H9 (cell line): Measurements from ENCODE around the gene STMN1. TPM values are rescaled to one million over a fixed set of nuclear protein-coding genes. Genes with fewer than 3 reads are reported as not detected.

Experiments used
- DNase-seq: peaks from one replicate; pipeline ENCODE4 v3.0.0-alpha.2; 2017
- H2AFZ ChIP-seq: one replicate; pipeline ENCODE4 v1.6.1; 2013; ENCODE audit warnings: mild to moderate bottlenecking, low read length, control low read depth, moderate library complexity
- H2AK5ac ChIP-seq: 2 replicates; pipeline ENCODE4 v1.6.1; 2013; ENCODE audit warnings: low read length, control low read depth, mixed read lengths; ENCODE audit not compliant: insufficient read length
- H2BK120ac ChIP-seq: one replicate; pipeline ENCODE4 v1.6.1; 2013; ENCODE audit warnings: low read depth, mild to moderate bottlenecking, low read length, control low read depth, inconsistent platforms; ENCODE audit not compliant: poor library complexity, severe bottlenecking
- H2BK12ac ChIP-seq: 2 replicates; pipeline ENCODE4 v1.6.1; 2013; ENCODE audit warnings: low read length, control low read depth, mixed read lengths, low read depth; ENCODE audit not compliant: insufficient read length
- H2BK15ac ChIP-seq: 2 replicates; pipeline ENCODE4 v1.6.1; 2013; ENCODE audit warnings: low read depth, low read length, control low read depth
- H2BK20ac ChIP-seq: one replicate; pipeline ENCODE4 v1.6.1; 2013; ENCODE audit warnings: low read depth, mild to moderate bottlenecking, low read length, control low read depth, inconsistent platforms; ENCODE audit not compliant: poor library complexity, severe bottlenecking
- H2BK5ac ChIP-seq: 2 replicates; pipeline ENCODE4 v1.6.1; 2013; ENCODE audit warnings: low read length, control low read depth, mixed read lengths; ENCODE audit not compliant: insufficient read length
- H3K14ac ChIP-seq: 2 replicates; pipeline ENCODE4 v1.6.1; 2013; ENCODE audit warnings: low read length, control low read depth; ENCODE audit not compliant: insufficient read depth
- H3K18ac ChIP-seq: 2 replicates; pipeline ENCODE4 v1.6.1; 2013; ENCODE audit warnings: low read depth, mild to moderate bottlenecking, mixed read lengths, low read length, control low read depth; ENCODE audit not compliant: insufficient read length
- H3K23ac ChIP-seq: 2 replicates; pipeline ENCODE4 v1.6.1; 2013; ENCODE audit warnings: low read length, control low read depth, mixed read lengths, low read depth; ENCODE audit not compliant: insufficient read length
- H3K23me2 ChIP-seq: 2 replicates; pipeline ENCODE4 v1.6.1; 2013; ENCODE audit warnings: low read depth, mild to moderate bottlenecking, mixed read lengths, low read length, control low read depth; ENCODE audit not compliant: insufficient read length, poor library complexity, severe bottlenecking
- H3K27ac ChIP-seq: 2 replicates; pipeline ENCODE4 v1.5.1; 2013; ENCODE audit warnings: low read length, control low read depth, mixed read lengths, low read depth; ENCODE audit not compliant: insufficient read length
- H3K27me3 ChIP-seq: 2 replicates; pipeline ENCODE4 v1.6.1; 2013; ENCODE audit warnings: low read length, control low read depth, inconsistent platforms; ENCODE audit not compliant: insufficient read depth
- H3K4ac ChIP-seq: 2 replicates; pipeline ENCODE4 v1.6.1; 2013; ENCODE audit warnings: low read depth, mild to moderate bottlenecking, control low read depth, inconsistent platforms, low read length, moderate library complexity
- H3K4me1 ChIP-seq: 2 replicates; pipeline ENCODE4 v1.6.1; 2013; ENCODE audit warnings: low read length, control low read depth, inconsistent platforms; ENCODE audit not compliant: insufficient read depth
- H3K4me2 ChIP-seq: 2 replicates; pipeline ENCODE4 v1.6.1; 2013; ENCODE audit warnings: low read length, control low read depth, mixed read lengths; ENCODE audit not compliant: insufficient read length, insufficient read depth
- H3K56ac ChIP-seq: 2 replicates; pipeline ENCODE4 v1.6.1; 2013; ENCODE audit warnings: low read depth, mild to moderate bottlenecking, mixed read lengths, low read length, control low read depth; ENCODE audit not compliant: insufficient read length
- H3K79me1 ChIP-seq: 2 replicates; pipeline ENCODE4 v1.6.1; 2013; ENCODE audit warnings: low read depth, mild to moderate bottlenecking, moderate library complexity, low read length, control low read depth, inconsistent platforms; ENCODE audit not compliant: insufficient read depth, poor library complexity, severe bottlenecking
- H3K79me2 ChIP-seq: 2 replicates; pipeline ENCODE4 v1.6.1; 2013; ENCODE audit warnings: low read length, control low read depth, inconsistent platforms; ENCODE audit not compliant: insufficient read depth
- H3K9ac ChIP-seq: 2 replicates; pipeline ENCODE4 v1.6.1; 2013; ENCODE audit warnings: low read length, control low read depth, mixed read lengths; ENCODE audit not compliant: insufficient read length; ENCODE audit errors: extremely low read depth
- H3K9me3 ChIP-seq: one replicate; pipeline ENCODE4 v1.6.1; 2013; ENCODE audit warnings: low read depth, low read length, inconsistent platforms; ENCODE audit not compliant: control insufficient read depth
- H3T11ph ChIP-seq: one replicate; pipeline ENCODE4 v1.6.1; 2013; ENCODE audit warnings: mild to moderate bottlenecking, low read length, control low read depth, inconsistent platforms
- H4K20me1 ChIP-seq: one replicate; pipeline ENCODE4 v1.6.1; 2013; ENCODE audit not compliant: control insufficient read depth, insufficient read length, insufficient read depth
- H4K5ac ChIP-seq: 2 replicates; pipeline ENCODE4 v1.6.1; 2013; ENCODE audit warnings: low read depth, mild to moderate bottlenecking, mixed read lengths, low read length, control low read depth; ENCODE audit not compliant: insufficient read length
- H4K8ac ChIP-seq: replicated peaks from 2 replicates; pipeline ENCODE4 v1.6.1; 2013; ENCODE audit warnings: low read length, control low read depth, mixed read lengths, low read depth; ENCODE audit not compliant: insufficient read length
- H4K91ac ChIP-seq: 2 replicates; pipeline ENCODE4 v1.6.1; 2013; ENCODE audit warnings: low read depth, mild to moderate bottlenecking, moderate library complexity, mixed read lengths, low read length, control low read depth; ENCODE audit not compliant: insufficient read length
- H3K27ac Mint-ChIP-seq, 3 experiments: 2 replicates in 2 of 3; 3 replicates in 1 of 3; pipeline ENCODE4 v1.8.0; 2020 to 2021; ENCODE audit warnings: mixed read lengths in 3 of 3, mild to moderate bottlenecking in 1 of 3, moderate library complexity in 1 of 3
- H3K27me3 Mint-ChIP-seq: 2 replicates; pipeline ENCODE4 v1.8.0; 2021; ENCODE audit warnings: low read depth, mild to moderate bottlenecking, moderate library complexity, mixed read lengths
- H3K36me3 Mint-ChIP-seq, 3 experiments: 2 replicates in 2 of 3; 3 replicates in 1 of 3; pipeline ENCODE4 v1.8.0; 2020 to 2021; ENCODE audit warnings: low read depth in 3 of 3, mixed read lengths in 3 of 3; ENCODE audit not compliant: insufficient read depth in 1 of 3
- H3K4me1 Mint-ChIP-seq, 2 experiments: 2 replicates each; pipeline ENCODE4 v1.8.0; 2020; ENCODE audit warnings: mixed read lengths in 2 of 2
- H3K4me3 Mint-ChIP-seq, 2 experiments: 2 replicates in 1 of 2; 3 replicates in 1 of 2; pipeline ENCODE4 v1.8.0; 2020 to 2021; ENCODE audit warnings: mild to moderate bottlenecking in 2 of 2, mixed read lengths in 2 of 2, moderate library complexity in 1 of 2
- H3K9me3 Mint-ChIP-seq, 2 experiments: 2 replicates in 1 of 2; 3 replicates in 1 of 2; pipeline ENCODE4 v1.8.0; 2020; ENCODE audit warnings: mild to moderate bottlenecking in 2 of 2, mixed read lengths in 2 of 2, moderate library complexity in 1 of 2
- WGBS: extraction: QIAGEN DNeasy Blood & Tissue Kit; methylation state at CpG from one replicate; pipeline ENCODE4 v1.1.7; 2013; ENCODE audit warnings: missing lambda C conversion rate, low lambda C conversion rate, mixed read lengths; ENCODE audit not compliant: insufficient read length; ENCODE audit errors: extremely low coverage; 5-methylcytosine and 5-hydroxymethylcytosine counted together
- total RNA-seq: library from RNA; stranded (reverse); gene quantifications from 2 replicates; pipeline ENCODE4 v1.2.1, GENCODE V29; 2021
- TF ChIP-seq, protein P1 (sequence below): fragments of 200-600 bp; sonication (generic); conservative IDR thresholded peaks from 3 replicates; pipeline ENCODE4 v1.8.0; 2021; ENCODE audit warnings: antibody characterized with exemption, mild to moderate bottlenecking

STMN1 gene
- total RNA-seq, 1 experiment from 2014 or later, result 500 TPM

- Mint-ChIP-seq H3K27me3 (no peaks in the 10 kb centered on the region), H3K4me1 (peaks cover 18 to 23% of the 10 kb centered on the region in 2 experiments), H3K27ac (peak overlapping the region in 1 of 3 experiments; percentile 87; a peak in 3 of 7 replicates), H3K9me3 (no peaks in the 10 kb centered on the region), H3K36me3 (peaks cover 0 to 13% (median 12%) of the 10 kb centered on the region in 3 experiments; a peak in 4 of 7 replicates), H3K4me3 (no peak overlapping the region)
- Histone ChIP-seq H3K4me2 (no peak overlapping the region), H2AK5ac (no peak overlapping the region), H2BK120ac (no peak overlapping the region), H3K14ac (no peak overlapping the region; the same call in 1 of the 2 replicates), H2AFZ (no peak overlapping the region), H3K79me1 (no peaks in the 10 kb centered on the region), H3K9ac (no peak overlapping the region), H3K9me3 (no peaks in the 10 kb centered on the region), H2BK15ac (no peak overlapping the region), H3K4me1 (peaks cover 2% of the 10 kb centered on the region; the same call in 1 of the 2 replicates), H4K8ac (no peak overlapping the region), H3K18ac (no peak overlapping the region), H3K27ac (no peak overlapping the region), H4K20me1 (no peaks in the 10 kb centered on the region), H2BK5ac (no peak overlapping the region), H3K4ac (no peak overlapping the region), H3K27me3 (no peaks in the 10 kb centered on the region), H2BK20ac (no peak overlapping the region), H2BK12ac (no peak overlapping the region), H3K79me2 (no peaks in the 10 kb centered on the region), H3K56ac (no peak overlapping the region), H4K91ac (no peak overlapping the region), H4K5ac (no peak overlapping the region), H3K23me2 (peaks cover 5% of the 10 kb centered on the region), H3T11ph (no peak overlapping the region), H3K23ac (no peak overlapping the region)
- no CpG with 5 or more reads among the region's 3 CpGs for WGBS
- TF ChIP-seq, protein P1, sequence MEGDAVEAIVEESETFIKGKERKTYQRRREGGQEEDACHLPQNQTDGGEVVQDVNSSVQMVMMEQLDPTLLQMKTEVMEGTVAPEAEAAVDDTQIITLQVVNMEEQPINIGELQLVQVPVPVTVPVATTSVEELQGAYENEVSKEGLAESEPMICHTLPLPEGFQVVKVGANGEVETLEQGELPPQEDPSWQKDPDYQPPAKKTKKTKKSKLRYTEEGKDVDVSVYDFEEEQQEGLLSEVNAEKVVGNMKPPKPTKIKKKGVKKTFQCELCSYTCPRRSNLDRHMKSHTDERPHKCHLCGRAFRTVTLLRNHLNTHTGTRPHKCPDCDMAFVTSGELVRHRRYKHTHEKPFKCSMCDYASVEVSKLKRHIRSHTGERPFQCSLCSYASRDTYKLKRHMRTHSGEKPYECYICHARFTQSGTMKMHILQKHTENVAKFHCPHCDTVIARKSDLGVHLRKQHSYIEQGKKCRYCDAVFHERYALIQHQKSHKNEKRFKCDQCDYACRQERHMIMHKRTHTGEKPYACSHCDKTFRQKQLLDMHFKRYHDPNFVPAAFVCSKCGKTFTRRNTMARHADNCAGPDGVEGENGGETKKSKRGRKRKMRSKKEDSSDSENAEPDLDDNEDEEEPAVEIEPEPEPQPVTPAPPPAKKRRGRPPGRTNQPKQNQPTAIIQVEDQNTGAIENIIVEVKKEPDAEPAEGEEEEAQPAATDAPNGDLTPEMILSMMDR, result no peak
- no peak for DNase-seq
Measured at GRCh38 chr1:25864434-25864833, 41.8 kb downstream of the STMN1 start.
